Measurements from ENCODE around the gene ANXA3. TPM values are rescaled to one million over a fixed set of nuclear protein-coding genes. Genes with fewer than 3 reads are reported as not detected.

The ANXA3 gene
- total and polyA plus RNA-seq, 2 donors (not counting 3 experiments of a cell fraction or from before 2014, with no cell fraction given) = 52.9 to 78.4 TPM

DNA sequence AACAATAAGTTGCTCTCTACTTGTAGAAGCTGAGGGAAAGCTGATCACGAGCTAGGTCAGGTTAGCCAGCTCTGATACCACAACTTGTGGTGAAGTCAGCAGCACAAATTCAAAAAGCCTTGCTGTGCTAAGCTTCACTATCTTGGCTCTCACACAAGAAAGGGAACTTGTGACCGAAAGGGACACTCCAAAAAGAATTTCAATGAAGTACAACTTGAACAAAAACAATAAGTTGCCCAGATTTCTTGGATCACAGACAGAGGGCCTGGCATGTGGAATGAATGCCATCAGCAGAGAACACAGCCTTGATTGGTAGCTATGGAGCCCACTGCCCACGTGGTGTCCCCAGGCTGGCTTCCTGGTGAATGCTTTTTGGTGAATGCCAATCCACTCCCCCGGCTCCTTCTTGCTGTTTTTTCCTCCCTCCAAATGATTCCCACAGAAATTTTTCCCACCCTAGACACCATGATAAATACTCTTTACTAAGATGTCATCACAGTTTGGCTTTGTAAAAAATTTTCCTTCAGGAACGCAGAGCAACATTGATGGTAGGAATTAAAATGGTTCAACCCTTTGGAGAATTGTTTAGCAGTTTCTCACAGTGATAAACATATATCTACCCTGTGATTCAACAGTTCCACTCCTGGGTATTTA is 82.6 kb downstream of the ANXA3 start:
- Histone ChIP-seq H3K27me3 (ENCODE audit: control insufficient read depth in 2 of 2, insufficient read depth in 2 of 2, low read length in 2 of 2) (no peaks in the 10 kb centered on the region), H3K9ac (replicated peaks; ENCODE audit: extremely low read depth, insufficient read depth, low read length) (no peak overlapping the region), H2AFZ (ENCODE audit: low read depth, low read length) (no peak overlapping the region), H3K9me3 (replicated peaks; ENCODE audit: control insufficient read depth, insufficient read depth, low read length) (no peaks in the 10 kb centered on the region), H3K4me1 (ENCODE audit: control insufficient read depth, extremely low read depth, insufficient read depth, low read length) (no peaks in the 10 kb centered on the region), H3K9me1 (replicated peaks; ENCODE audit: control insufficient read depth, extremely low read depth, insufficient read depth, low read length) (no peaks in the 10 kb centered on the region), H4K20me1 (replicated peaks; ENCODE audit: control insufficient read depth, extremely low read depth, insufficient read depth, low read length) (no peaks in the 10 kb centered on the region), H3K27ac (ENCODE audit: insufficient read depth, low read depth, low read length) (no peak overlapping the region), H3K4me3 (replicated peaks in 1 of 3; ENCODE audit: insufficient read depth in 1 of 3, low read depth in 1 of 3, low read length in 3 of 3) (no peak overlapping the region), H3K4me2 (ENCODE audit: insufficient read depth, low read length) (no peak overlapping the region), H3K79me2 (ENCODE audit: control insufficient read depth, insufficient read depth, low read length) (no peaks in the 10 kb centered on the region), H3K36me3 (ENCODE audit: control insufficient read depth in 2 of 2, extremely low read depth in 1 of 2, insufficient read depth in 2 of 2, low read length in 2 of 2) (no peaks in the 10 kb centered on the region)
- TF ChIP-seq, protein P1, sequence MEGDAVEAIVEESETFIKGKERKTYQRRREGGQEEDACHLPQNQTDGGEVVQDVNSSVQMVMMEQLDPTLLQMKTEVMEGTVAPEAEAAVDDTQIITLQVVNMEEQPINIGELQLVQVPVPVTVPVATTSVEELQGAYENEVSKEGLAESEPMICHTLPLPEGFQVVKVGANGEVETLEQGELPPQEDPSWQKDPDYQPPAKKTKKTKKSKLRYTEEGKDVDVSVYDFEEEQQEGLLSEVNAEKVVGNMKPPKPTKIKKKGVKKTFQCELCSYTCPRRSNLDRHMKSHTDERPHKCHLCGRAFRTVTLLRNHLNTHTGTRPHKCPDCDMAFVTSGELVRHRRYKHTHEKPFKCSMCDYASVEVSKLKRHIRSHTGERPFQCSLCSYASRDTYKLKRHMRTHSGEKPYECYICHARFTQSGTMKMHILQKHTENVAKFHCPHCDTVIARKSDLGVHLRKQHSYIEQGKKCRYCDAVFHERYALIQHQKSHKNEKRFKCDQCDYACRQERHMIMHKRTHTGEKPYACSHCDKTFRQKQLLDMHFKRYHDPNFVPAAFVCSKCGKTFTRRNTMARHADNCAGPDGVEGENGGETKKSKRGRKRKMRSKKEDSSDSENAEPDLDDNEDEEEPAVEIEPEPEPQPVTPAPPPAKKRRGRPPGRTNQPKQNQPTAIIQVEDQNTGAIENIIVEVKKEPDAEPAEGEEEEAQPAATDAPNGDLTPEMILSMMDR (IDR thresholded peaks at IDR 0.05; ENCODE audit: extremely low read depth in 1 of 2, insufficient read depth in 1 of 2, low read depth in 1 of 2, low read length in 2 of 2) = no peak
- TF ChIP-seq POLR2A (IDR thresholded peaks at IDR 0.05; ENCODE audit: low read depth, low read length) = no peak
- TF ChIP-seq, protein P2, sequence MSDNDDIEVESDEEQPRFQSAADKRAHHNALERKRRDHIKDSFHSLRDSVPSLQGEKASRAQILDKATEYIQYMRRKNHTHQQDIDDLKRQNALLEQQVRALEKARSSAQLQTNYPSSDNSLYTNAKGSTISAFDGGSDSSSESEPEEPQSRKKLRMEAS (IDR thresholded peaks at IDR 0.05; ENCODE audit: insufficient read depth, insufficient read length) = no peak
- no peak for TF ChIP-seq GATA2 (IDR thresholded peaks at IDR 0.05; ENCODE audit: insufficient read depth, insufficient read length, low read depth, low read length)
- no peak for TF ChIP-seq POLR2AphosphoS5 (IDR thresholded peaks at IDR 0.05; ENCODE audit: insufficient read depth, low read depth, low read length)
- TF ChIP-seq FOS (IDR thresholded peaks at IDR 0.05; ENCODE audit: borderline replicate concordance, insufficient read depth, low read length) = no peak
- no peak for TF ChIP-seq JUN (IDR thresholded peaks at IDR 0.05; ENCODE audit: borderline replicate concordance, insufficient read depth, insufficient read length, low read depth)
- TF ChIP-seq MYC (IDR thresholded peaks at IDR 0.05; ENCODE audit: low read depth, low read length) = no peak
- no peak for TF ChIP-seq EZH2 (IDR thresholded peaks at IDR 0.05; ENCODE audit: borderline replicate concordance, low read depth, low read length, severe bottlenecking)
- intact Hi-C loops (cut with micrococcal nuclease) = no loop called here
- ChIA-PET CTCF (interaction anchor here (1.0 to 1.8 kb wide), 3 partner anchors 10 to 13 kb away, joined by 3 to 4 read pairs (median 4); no protein-coding TSS in a partner anchor), POLR2A (no interaction called here)
- BruUV-seq (replicated peaks) = no TSS peak
- FAIRE-seq (no peak), DNase-seq (ENCODE audit: low read depth, low spot score) (no peak)
- dilution Hi-C loops (cut with MboI; ENCODE audit: extremely low pct_ligation_motif_present, low sequenced_read_pairs) = no loop called here
